GM12878 (cell line): ENCODE results near the gene GALE. TPM values are rescaled to one million over a fixed set of nuclear protein-coding genes. Genes with fewer than 3 reads are reported as not detected.

ENCODE experiments used
- ATAC-seq: fragments of 200-7000 bp; cut with Tn5 transposase; 3 replicates; pipeline ENCODE4 v1.9.1; 2020; ENCODE audit warnings: mild to moderate bottlenecking, moderate library complexity
- BruUV-seq: library from RNA; stranded (reverse); fragments of 400-500 nt; replicated peaks from 2 replicates; lab custom pipeline; 2021; lab: Mats Ljungman, UMichigan
- CTCF ChIA-PET: fragments of 300-600 bp; sonication (Branson Sonifier 250); formaldehyde crosslinking; extraction: SDS; loops from one replicate; lab custom pipeline; 2021; ENCODE audit warnings: inconsistent platforms; lab: Yijun Ruan, JAX
- POLR2A ChIA-PET: fragments of 350-600 bp; formaldehyde crosslinking; extraction: SDS; loops from one replicate; lab custom pipeline; 2021; ENCODE audit warnings: inconsistent platforms; lab: Charles Lee
- RAD21 ChIA-PET: fragments of 300-600 bp; sonication (Branson Sonifier 250); formaldehyde crosslinking; loops from one replicate; lab custom pipeline; 2023; ENCODE audit warnings: antibody characterized with exemption; ENCODE audit not compliant: unreplicated experiment; lab: Charles Lee
- SMC1A ChIA-PET: fragments of 300-600 bp; sonication (Branson Sonifier 250); formaldehyde crosslinking; loops from one replicate; lab custom pipeline; 2023; ENCODE audit not compliant: unreplicated experiment, uncharacterized antibody; lab: Charles Lee
- DNase-seq: peaks from one replicate; pipeline ENCODE4 v3.0.0-alpha.2; 2011; ENCODE audit warnings: low read depth, low spot score
- FAIRE-seq: peaks from 3 replicates; lab custom pipeline; 2011; peaks lifted over from hg19 to GRCh38; lab: Jason Lieb, UNC
- H2AFZ ChIP-seq: 2 replicates; pipeline ENCODE4 v1.6.0; 2011; ENCODE audit warnings: low read depth, low read length, control low read depth; ENCODE audit not compliant: control insufficient read depth
- H3K27ac ChIP-seq: 2 replicates; pipeline ENCODE4 v1.5.1; 2011; ENCODE audit warnings: control low read depth; ENCODE audit not compliant: control insufficient read depth, insufficient read depth
- H3K27me3 ChIP-seq, 2 experiments: replicated peaks in 1 of 2; 2 replicates each; pipeline versions ENCODE4 v1.6.0 to v1.6.1; 2011; ENCODE audit warnings: low read length in 1 of 2; ENCODE audit not compliant: control insufficient read depth in 2 of 2, insufficient read depth in 2 of 2
- H3K36me3 ChIP-seq, 2 experiments: 2 replicates each; pipeline ENCODE4 v1.5.1; 2011; ENCODE audit warnings: low read length in 1 of 2; ENCODE audit not compliant: control insufficient read depth in 2 of 2, insufficient read depth in 2 of 2
- H3K4me1 ChIP-seq: 2 replicates; pipeline ENCODE4 v1.6.1; 2011; ENCODE audit warnings: mild to moderate bottlenecking, low read length, moderate library complexity, mixed read lengths; ENCODE audit not compliant: control insufficient read depth, insufficient read depth
- H3K4me2 ChIP-seq: 2 replicates; pipeline ENCODE4 v1.6.0; 2011; ENCODE audit warnings: control low read depth; ENCODE audit not compliant: control insufficient read depth, insufficient read depth
- H3K4me3 ChIP-seq: fragments of 200-600 bp; sonication (generic); 2 replicates; pipeline ENCODE4 v1.5.1; 2016
- H3K79me2 ChIP-seq: 2 replicates; pipeline ENCODE4 v1.6.0; 2011; ENCODE audit warnings: low read length; ENCODE audit not compliant: control insufficient read depth, insufficient read depth
- H3K9ac ChIP-seq: 2 replicates; pipeline ENCODE4 v1.8.0; 2011; ENCODE audit warnings: low read length, control low read depth, mixed read lengths; ENCODE audit not compliant: control insufficient read depth, insufficient read depth
- H3K9me3 ChIP-seq: replicated peaks from 3 replicates; pipeline ENCODE4 v1.5.1; 2011; ENCODE audit warnings: mild to moderate bottlenecking, low read length; ENCODE audit not compliant: control insufficient read depth, insufficient read depth
- H4K20me1 ChIP-seq: 2 replicates; pipeline ENCODE4 v1.6.0; 2011; ENCODE audit not compliant: control insufficient read depth, insufficient read depth
- ATF3 ChIP-seq: IDR thresholded peaks from 2 replicates; pipeline ENCODE4 v1.6.1; 2011; ENCODE audit warnings: low read depth, mild to moderate bottlenecking, low read length, moderate library complexity, borderline replicate concordance; ENCODE audit errors: extremely low read depth
- BACH1 ChIP-seq: fragments of 450-650 bp; IDR thresholded peaks from 2 replicates; pipeline ENCODE4 v1.6.1; 2017; ENCODE audit warnings: mild to moderate bottlenecking, borderline replicate concordance
- BRCA1 ChIP-seq: IDR thresholded peaks from 2 replicates; pipeline ENCODE4 v1.6.1; 2011; ENCODE audit warnings: low read depth, low read length, improper control_type of control experiment
- CREM ChIP-seq: IDR thresholded peaks from 2 replicates; pipeline ENCODE4 v1.6.1; 2014; ENCODE audit warnings: antibody characterized with exemption, low read depth
- ELK1 ChIP-seq: IDR thresholded peaks from 2 replicates; pipeline ENCODE4 v1.6.1; 2012; ENCODE audit warnings: low read depth, low read length, improper control_type of control experiment
- MLLT1 ChIP-seq: fragments of 450-650 bp; IDR thresholded peaks from 2 replicates; pipeline ENCODE4 v1.6.1; 2016; ENCODE audit warnings: mild to moderate bottlenecking
- NFXL1 ChIP-seq: fragments of 450-650 bp; IDR thresholded peaks from 2 replicates; pipeline ENCODE4 v1.6.1; 2017; ENCODE audit warnings: antibody characterized with exemption, mild to moderate bottlenecking, borderline replicate concordance
- NFYA ChIP-seq: IDR thresholded peaks from 2 replicates; pipeline ENCODE4 v1.6.1; 2011; ENCODE audit warnings: low read depth, mild to moderate bottlenecking, low read length, improper control_type of control experiment, borderline replicate concordance
- NRF1 ChIP-seq: conservative IDR thresholded peaks from 2 replicates; pipeline ENCODE4 v1.6.1; 2011; ENCODE audit warnings: mild to moderate bottlenecking, low read depth, low read length, improper control_type of control experiment
- PAX8 ChIP-seq: fragments of 450-650 bp; IDR thresholded peaks from 2 replicates; pipeline ENCODE4 v1.6.1; 2017; ENCODE audit warnings: mild to moderate bottlenecking, moderate library complexity
- RCOR1 ChIP-seq: conservative IDR thresholded peaks from 2 replicates; pipeline ENCODE4 v1.6.1; 2012; ENCODE audit warnings: low read depth, low read length, improper control_type of control experiment
- RELA ChIP-seq: fragments of 450-650 bp; IDR thresholded peaks from 2 replicates; pipeline ENCODE4 v1.8.0; 2014; ENCODE audit warnings: borderline replicate concordance; ENCODE audit not compliant: partially characterized antibody
- RUNX3 ChIP-seq: IDR thresholded peaks from 2 replicates; pipeline ENCODE4 v1.6.1; 2012; ENCODE audit warnings: low read length, inconsistent platforms
- SMAD1 ChIP-seq: fragments of 450-650 bp; IDR thresholded peaks from 2 replicates; pipeline ENCODE4 v1.6.1; 2018; ENCODE audit warnings: mild to moderate bottlenecking, low read depth; ENCODE audit not compliant: partially characterized antibody
- STAT1 ChIP-seq: fragments of 450-650 bp; conservative IDR thresholded peaks from 2 replicates; pipeline ENCODE4 v1.6.1; 2014; ENCODE audit warnings: antibody characterized with exemption, mild to moderate bottlenecking
- ZNF217 ChIP-seq: fragments of 450-650 bp; IDR thresholded peaks from 2 replicates; pipeline ENCODE4 v1.6.1; 2017; ENCODE audit warnings: antibody characterized with exemption, mild to moderate bottlenecking
- WGBS: methylation state at CpG from one replicate; pipeline ENCODE4 v1.1.6; 2016; ENCODE audit warnings: low lambda C conversion rate; ENCODE audit not compliant: insufficient replicate concordance, insufficient coverage; ENCODE audit errors: missing lambda C conversion rate; 5-methylcytosine and 5-hydroxymethylcytosine counted together
- in situ Hi-C: fragments of 300-500 bp; cut with MboI; formaldehyde crosslinking; loops from 9 replicates; pipeline ENCODE4 v1.14.3; 2018; ENCODE audit warnings: mixed read lengths
- intact Hi-C: fragments of 100-400 bp; cut with micrococcal nuclease; formaldehyde crosslinking; loops from one replicate; pipeline ENCODE4 v1.14.2; 2022; ENCODE audit not compliant: unreplicated experiment
- polyA plus RNA-seq, 11 experiments: library from polyadenylated mRNA; depleted of rRNA in 4 of 11; unstranded in 6 of 11; stranded (reverse) in 5 of 11; fragments of >200 nt; fragmentation: Nextera tagmentation in 4 of 11; fragmentation: Illumina TruSeq in 1 of 11; extraction: Ambion mirVana in 4 of 11; extraction: Trizol in 1 of 11; gene quantifications; 1 replicate in 1 of 11; 2 replicates in 10 of 11; pipeline versions ENCODE4 v1.2.1 to v1.2.3, GENCODE V29; 2011 to 2016; ENCODE audit warnings: inconsistent platforms in 2 of 11, missing spikeins in 2 of 11, low read depth in 1 of 11
- total RNA-seq, 4 experiments: library from RNA; depleted of rRNA in 3 of 4; stranded (reverse); fragments of >200 nt in 3 of 4; fragmentation: Illumina TruSeq in 1 of 4; extraction: Trizol in 1 of 4; gene quantifications; 2 replicates each; pipeline versions ENCODE4 v1.2.1 to v1.2.3, GENCODE V29; 2013 to 2021

The GALE gene
- total and polyA plus RNA-seq, 10 of the 15 experiments (the other 5 are each of a cell fraction or from before 2014, with no cell fraction given) = 4.2 to 93.7 (median 40.4) TPM

- H3K4me2 ChIP-seq = no peak overlapping the region
- CTCF ChIA-PET = interaction anchor here (0.6 kb wide), 2 partner anchors 54 to 214 kb away, joined by 3 read pairs; no protein-coding TSS in a partner anchor
- 90% methylated on average over 1 of the region's 1 CpG for WGBS
- ATAC-seq = no peak
- BruUV-seq = no TSS peak
- RAD21 ChIA-PET = interaction anchor here (0.6 to 1.2 kb wide), 2 partner anchors 10 to 56 kb away, joined by 3 read pairs; no protein-coding TSS in a partner anchor
- H3K79me2 ChIP-seq = no peaks in the 10 kb centered on the region; the same call in 1 of the 2 replicates
- in situ Hi-C loops (no loop called here), intact Hi-C loops (no loop called here)
- no peak overlapping the region for H3K4me3 ChIP-seq
- SMC1A ChIA-PET = interaction anchor here (0.8 to 1.2 kb wide), 2 partner anchors 11 to 36 kb away, joined by 3 read pairs; no protein-coding TSS in a partner anchor
- no peaks in the 10 kb centered on the region for H3K9me3 ChIP-seq
- H3K9ac ChIP-seq = no peak overlapping the region
- TF ChIP-seq MLLT1 = no peak
- POLR2A ChIA-PET = interaction anchor here (0.6 to 0.7 kb wide), 2 partner anchors 27 to 245 kb away, joined by 3 to 5 read pairs; no protein-coding TSS in a partner anchor
- no peak overlapping the region for H2AFZ ChIP-seq
- no peak overlapping the region for H3K27ac ChIP-seq
- DNase-seq = no peak
- no peaks in the 10 kb centered on the region for H3K27me3 ChIP-seq
- FAIRE-seq = no peak
- no peaks in the 10 kb centered on the region for H3K4me1 ChIP-seq
- H4K20me1 ChIP-seq = peaks cover 2% of the 10 kb centered on the region; the same call in 1 of the 2 replicates
- H3K36me3 ChIP-seq = peaks cover 40 to 62% of the 10 kb centered on the region in 2 experiments
These were observed 42.7 kb downstream of the GALE start for GRCh38 chr1:23757812-23758211.

- H4K20me1 ChIP-seq = peaks cover 2% of the 10 kb centered on the region; the same call in 1 of the 2 replicates
- TF ChIP-seq STAT1 = no peak
- no peak for TF ChIP-seq SMAD1
- no peak for TF ChIP-seq CREM
- no peak for TF ChIP-seq RUNX3
- no peak for TF ChIP-seq NFXL1
- TF ChIP-seq BACH1 = no peak
- no peak for TF ChIP-seq ATF3
- no peak for TF ChIP-seq PAX8
- TF ChIP-seq NFYA = no peak
- TF ChIP-seq ELK1 = no peak
- no peak for TF ChIP-seq ZNF217
- no peak for TF ChIP-seq RCOR1
- no peak for TF ChIP-seq RELA
- no peak for TF ChIP-seq BRCA1
- no peak for TF ChIP-seq NRF1
These were observed 43.9 kb downstream of the GALE start for GRCh38 chr1:23756676-23757075.

More at GRCh38 chr1:23756676-23757075, 43.9 kb downstream of the GALE start:
- ATAC-seq = peak; percentile 45; the same call in 2 of the 3 replicates
- Histone ChIP-seq H3K4me3 (no peak overlapping the region), H2AFZ (no peak overlapping the region), H3K4me2 (no peak overlapping the region), H3K79me2 (peaks cover 3% of the 10 kb centered on the region), H3K36me3 (peaks cover 49 to 66% of the 10 kb centered on the region in 2 experiments), H3K9me3 (no peaks in the 10 kb centered on the region), H3K27ac (no peak overlapping the region), H3K4me1 (no peaks in the 10 kb centered on the region), H3K27me3 (no peaks in the 10 kb centered on the region), H3K9ac (no peak overlapping the region)
- ChIA-PET POLR2A (no interaction called here), SMC1A (no interaction called here), RAD21 (no interaction called here), CTCF (no interaction called here)
- 97% methylated on average over 3 of the region's 3 CpGs for WGBS
- in situ Hi-C loops (no loop called here), intact Hi-C loops (no loop called here)
- BruUV-seq = no TSS peak
- no peak for DNase-seq
- no peak for FAIRE-seq
